SIG-M5 (cell line): Measurements from ENCODE around the gene FAT2.
"Not testable (repeated sequence)": the region's sequence is repeated elsewhere in the genome, so short reads cannot be mapped to it uniquely, and the experiment has no call there.

Source experiments
- DNase-seq: peaks from one replicate; lab custom pipeline; 2025; lab: John Stamatoyannopoulos, UW

FAT2 gene

DNA sequence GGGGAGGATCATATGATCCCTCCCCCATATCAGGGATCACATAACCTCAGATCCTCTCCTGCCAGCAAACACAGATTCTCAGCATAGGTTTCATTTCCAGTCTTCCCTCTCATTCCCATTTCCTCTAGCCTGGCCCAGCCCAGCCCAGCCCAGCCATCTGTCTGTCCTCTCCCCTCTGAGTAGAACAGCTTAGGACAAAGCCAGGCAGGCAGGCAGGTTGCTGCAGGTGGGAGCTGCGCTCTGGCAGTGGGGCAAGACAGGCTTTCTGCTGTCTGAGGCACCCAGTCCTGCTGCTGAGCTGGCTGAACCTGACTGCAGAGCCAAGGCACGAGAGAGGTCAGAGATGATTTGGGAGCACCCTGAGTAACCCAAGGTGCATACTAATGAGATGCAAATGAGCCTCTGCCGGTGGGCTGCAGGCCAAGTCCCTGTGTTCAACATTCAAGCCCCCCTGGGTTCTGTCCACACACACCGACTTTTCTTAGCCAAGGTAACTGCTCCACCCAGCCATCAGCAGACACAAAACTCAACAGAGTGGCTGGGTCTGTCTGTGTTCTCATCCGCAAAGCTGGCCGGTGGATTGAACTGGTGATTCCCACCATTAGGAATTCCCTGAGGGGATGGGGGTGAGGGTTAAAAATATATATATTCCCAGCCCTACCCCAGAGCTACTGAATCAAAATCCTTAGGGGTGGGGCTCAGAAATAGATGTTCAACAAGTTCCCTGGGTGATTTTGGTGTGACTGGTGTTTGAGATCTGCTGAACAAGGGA is 9.1 kb downstream of the FAT2 start:
- DNase-seq = no peak

GRCh38 chr5:151581347-151581746 is 9.8 kb downstream of the FAT2 start:
- DNase-seq = no peak

DNA sequence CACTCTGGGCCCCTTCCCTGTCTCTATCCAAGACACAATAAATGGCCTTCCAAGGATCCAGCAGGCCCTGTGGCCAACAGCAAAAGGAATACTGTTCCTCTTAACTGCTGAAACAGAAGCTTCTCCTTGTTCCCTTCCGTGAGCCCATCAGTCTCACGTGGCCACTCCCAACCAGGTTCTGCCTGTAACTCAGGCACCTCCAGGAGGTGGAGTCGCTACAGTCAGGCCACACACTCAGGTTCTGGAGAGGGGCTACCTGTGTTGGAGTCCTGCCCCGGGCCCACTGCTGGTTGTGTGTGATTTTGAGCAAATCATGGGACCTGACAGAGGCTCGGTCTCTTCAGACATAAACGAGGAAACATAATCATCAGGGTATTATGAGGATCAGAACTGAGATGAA is 10.3 kb downstream of the FAT2 start:
- DNase-seq = no peak

GRCh38 chr5:151580239-151580638 is 10.9 kb downstream of the FAT2 start:
- DNase-seq = no peak

DNA sequence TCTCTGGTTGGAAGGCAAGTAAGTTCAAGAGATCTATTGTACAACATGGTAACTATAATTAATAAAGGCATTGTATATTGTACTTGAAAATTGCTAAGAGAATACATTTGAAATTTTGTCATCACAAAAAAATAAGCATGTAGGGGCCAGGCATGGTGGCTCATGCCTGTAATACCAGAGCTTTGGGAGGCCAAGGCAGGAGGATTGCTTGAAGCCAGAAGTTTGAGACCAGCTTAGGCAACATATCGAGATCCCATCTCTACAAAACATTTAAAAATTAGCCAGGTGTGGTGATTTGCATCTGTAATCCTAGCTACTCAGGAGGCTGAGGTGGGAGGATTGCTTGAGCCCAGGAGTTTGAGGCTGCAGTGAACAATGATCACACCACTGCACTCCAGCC is 12.0 kb downstream of the FAT2 start:
- DNase-seq = not testable (repeated sequence)

DNA sequence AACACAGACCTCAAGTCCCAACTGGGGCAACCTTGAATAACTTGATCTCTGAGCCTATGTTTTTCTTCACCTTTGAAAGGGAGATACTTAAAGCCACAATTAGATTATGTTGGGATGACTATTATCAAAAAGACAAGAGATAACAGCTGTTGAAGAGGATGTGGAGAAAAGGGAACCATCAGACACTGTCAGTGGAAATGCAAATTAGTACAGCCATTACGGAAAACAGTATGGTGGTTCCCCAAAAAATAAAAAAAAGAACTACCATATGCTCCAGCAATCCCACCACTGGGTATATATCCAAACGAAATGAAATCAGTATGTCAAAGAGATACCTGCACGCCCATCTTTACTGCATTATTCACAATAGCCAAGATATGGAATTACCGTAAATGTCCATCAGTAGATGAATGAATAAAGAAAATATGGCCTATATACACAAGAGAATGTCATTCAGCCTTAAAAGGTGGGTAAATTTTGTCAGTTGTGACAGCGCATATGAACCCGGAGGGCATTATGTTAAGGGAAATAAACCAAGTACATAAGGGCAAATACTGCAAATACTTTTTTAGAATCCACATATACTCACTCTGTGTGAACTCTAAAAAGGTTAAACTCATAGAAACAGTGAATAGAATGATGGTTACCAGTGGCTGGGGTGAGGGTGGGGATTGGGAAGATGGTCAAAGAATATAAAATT is 12.7 kb downstream of the FAT2 start:
- no peak for DNase-seq

DNA sequence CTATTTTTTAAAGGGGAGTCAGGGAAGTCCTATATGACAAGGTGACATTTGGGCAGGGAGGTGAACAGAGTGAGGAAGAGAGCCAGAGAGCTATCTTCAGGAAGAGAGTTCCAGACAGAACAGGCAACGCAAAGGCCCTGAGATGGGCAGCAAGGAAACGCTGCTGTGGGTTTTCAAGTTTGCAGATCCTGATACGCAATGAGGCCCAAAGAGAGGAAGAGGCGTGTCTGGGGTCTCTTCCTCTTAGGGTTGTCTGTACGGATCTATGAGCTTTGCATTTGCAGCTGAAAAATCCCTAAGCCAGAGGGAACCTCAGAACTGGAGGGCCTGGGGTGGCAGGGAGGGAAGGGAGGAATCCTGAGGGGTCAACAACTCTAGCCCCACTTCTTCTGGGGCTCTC is 13.6 kb downstream of the FAT2 start:
- peak; percentile 15 for DNase-seq

DNA sequence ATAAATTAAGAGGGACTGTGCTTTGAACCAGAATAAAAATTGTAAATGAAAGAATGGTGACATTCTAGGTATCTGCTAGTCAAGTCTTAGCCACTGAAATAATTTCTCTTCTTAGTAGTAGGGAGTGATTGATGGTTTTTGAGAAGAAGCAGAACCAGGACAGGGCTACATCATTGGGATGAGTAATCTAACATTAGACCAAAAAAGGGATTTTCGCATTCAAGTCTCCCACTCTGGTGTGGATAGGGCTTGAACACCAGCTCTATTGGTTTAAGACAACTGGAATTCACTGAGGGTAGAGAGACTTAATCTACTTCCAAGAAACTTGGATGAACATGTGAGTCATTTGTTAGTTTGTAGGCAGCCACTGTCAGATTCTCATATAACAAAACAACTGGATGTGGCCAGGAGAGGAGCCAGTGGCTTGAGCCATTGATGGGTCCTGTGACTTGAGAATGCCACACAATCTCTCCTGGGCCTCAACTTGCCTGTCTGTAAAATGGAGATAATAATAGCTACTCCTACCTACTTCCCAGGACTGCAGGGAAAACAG is 16.6 kb downstream of the FAT2 start:
- DNase-seq = no peak

DNA sequence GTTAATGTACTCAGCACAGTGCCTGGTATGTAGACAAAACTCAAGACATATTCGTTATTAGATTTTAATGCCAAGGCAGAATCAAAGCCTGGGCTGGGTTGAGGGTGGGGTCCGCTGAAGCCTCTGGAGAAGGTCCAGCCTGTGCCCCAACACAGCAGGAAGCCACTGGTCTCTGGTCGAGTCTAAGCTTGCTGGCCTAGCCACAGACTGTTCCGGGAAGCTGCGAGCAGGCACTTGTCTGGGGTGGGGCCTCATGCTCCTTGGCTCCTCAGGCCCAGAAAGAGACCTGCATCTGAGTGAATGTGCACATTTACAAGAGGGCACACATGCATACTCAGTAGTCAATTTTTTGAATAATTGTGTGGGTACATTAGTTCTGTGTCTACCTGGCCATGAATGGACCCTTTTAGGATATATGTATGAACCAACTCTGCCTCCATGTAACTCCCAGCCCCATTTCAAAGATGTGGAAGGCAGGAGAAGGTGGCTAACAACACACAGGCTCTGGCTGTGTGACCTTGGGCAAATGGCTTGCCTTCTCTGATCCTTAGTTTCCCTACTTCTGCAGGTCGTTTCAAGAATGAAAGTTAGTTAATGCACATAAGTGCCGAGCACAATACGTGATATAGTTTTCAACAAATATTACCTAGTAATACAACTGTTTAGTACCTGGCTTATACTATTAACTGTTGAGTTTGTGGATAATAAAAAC is 18.3 kb downstream of the FAT2 start:
- no peak for DNase-seq

- no peak for DNase-seq
Measured at GRCh38 chr5:151571270-151572173, 19.6 kb downstream of the FAT2 start.

- DNase-seq = no peak
Measured at GRCh38 chr5:151570512-151571269, 20.4 kb downstream of the FAT2 start.

DNA sequence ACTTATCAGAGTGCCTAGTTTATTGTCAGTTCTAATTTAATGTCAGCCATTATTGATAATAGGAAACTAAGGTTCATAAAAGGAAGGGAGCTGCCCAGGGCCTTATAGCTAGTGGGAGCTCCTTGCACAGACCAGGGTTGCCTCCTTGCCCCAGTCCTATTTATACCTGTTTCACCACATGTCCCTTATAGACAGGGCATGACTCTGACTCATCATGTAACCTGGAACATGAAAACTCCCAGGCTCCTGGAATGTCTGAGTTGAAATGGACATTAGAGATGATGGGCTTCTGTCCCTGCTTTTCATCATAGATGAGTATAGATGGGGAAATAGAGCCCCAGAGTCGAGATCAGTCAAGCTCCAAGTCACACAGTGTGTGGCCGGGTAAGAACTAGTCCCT is 21.1 kb downstream of the FAT2 start:
- no peak for DNase-seq

- no peak for DNase-seq
Measured at GRCh38 chr5:151569132-151570046, 21.7 kb downstream of the FAT2 start.

GRCh38 chr5:151568036-151568435 is 23.1 kb downstream of the FAT2 start:
- DNase-seq = no peak

DNA sequence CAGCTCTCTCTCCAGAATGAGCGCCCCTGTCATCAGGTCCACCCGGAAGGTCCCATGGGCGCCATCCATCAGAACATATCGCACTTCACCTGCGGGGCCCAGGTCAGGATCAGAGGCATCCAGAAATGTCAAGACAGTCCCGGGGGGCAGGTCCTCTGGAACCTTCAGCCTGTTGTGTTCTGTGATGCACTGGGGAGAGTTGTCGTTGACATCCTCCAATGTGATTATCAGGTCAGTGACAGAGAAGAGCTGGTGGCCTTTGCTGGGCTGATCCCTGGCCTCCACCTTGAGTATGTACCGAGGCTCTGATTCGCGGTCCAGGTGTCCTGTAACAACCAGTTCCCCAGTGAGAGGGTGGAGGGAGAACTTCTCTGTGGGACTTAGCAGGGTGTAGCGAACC is 25.2 kb downstream of the FAT2 start:
- DNase-seq = no peak

GRCh38 chr5:151562019-151562707 is 29.0 kb downstream of the FAT2 start:
- no peak for DNase-seq

GRCh38 chr5:151557951-151558350 is 33.2 kb downstream of the FAT2 start:
- no peak for DNase-seq

DNA sequence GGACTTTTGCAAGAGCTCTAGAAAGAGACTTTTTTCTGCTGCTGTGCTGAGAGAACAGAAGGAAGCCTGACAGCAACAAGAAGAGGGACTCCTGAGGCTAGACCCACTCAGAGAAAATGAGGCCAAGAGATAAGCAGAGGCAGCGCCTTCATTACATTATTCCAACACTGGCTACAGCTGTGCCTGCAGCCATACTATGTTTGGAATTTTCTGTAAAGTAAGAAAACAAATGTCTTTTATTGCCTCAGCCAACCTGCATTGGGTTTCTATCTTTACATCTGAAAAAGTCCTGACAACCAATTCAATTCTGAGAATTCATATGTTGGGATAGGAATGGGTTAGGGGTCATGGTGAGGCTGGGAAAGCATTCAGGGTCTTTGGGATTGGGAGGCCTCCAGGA is 33.7 kb downstream of the FAT2 start:
- DNase-seq = no peak

DNA sequence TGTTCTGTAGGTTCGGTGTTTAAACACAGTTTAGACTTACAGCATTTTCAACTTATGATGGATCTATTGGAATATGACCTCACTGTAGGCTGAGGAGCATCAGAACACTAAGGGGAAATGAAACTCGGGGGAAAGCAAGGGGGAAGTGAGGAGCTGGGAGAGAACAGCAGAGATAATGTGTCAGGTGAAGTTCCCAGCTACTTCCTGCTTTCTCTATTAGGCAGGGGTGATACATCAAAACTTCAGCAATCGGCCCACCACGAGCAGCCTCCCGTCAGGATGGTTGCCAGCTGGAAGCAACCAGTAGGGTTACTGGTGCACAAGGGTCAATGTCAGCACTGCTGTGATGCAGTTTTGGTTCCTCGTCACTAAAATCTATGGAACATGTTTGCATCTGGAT is 34.3 kb downstream of the FAT2 start:
- peak; percentile 53 for DNase-seq
